Astrocyte of the spinal cord (primary cell): ENCODE data around the gene POLR3K.

ENCODE experiments used
- DNase-seq: peaks from one replicate; pipeline ENCODE4 v3.0.0; 2011; ENCODE audit warnings: low read depth, low spot score
- H3K4me3 ChIP-seq: 2 replicates; pipeline ENCODE4 v1.5.1; 2011; ENCODE audit warnings: low read depth, mild to moderate bottlenecking, low read length, moderate library complexity
- CTCF ChIP-seq: IDR thresholded peaks from 2 replicates; pipeline ENCODE4 v1.5.1; 2012; ENCODE audit warnings: low read depth, mild to moderate bottlenecking, low read length, inconsistent platforms
- in situ Hi-C: cut with HindIII; loops from 2 replicates; pipeline ENCODE4 v1.10.0; 2017; ENCODE audit warnings: low sequenced_read_pairs

The POLR3K gene

GRCh38 chr16:60929-61878, 7.8 kb upstream of the POLR3K start:
- no peak for DNase-seq
- H3K4me3 ChIP-seq: no peak overlapping the region
- in situ Hi-C loops: no loop called here
- TF ChIP-seq CTCF: no peak

- in situ Hi-C loops: no loop called here
- TF ChIP-seq CTCF: no peak
- no peak for DNase-seq
- no peak overlapping the region for H3K4me3 ChIP-seq
Measured at GRCh38 chr16:60166-60565, 6.8 kb upstream of the POLR3K start.

- in situ Hi-C loops: no loop called here
- DNase-seq: no peak
- H3K4me3 ChIP-seq: no peak overlapping the region
- no peak for TF ChIP-seq CTCF
Measured at GRCh38 chr16:59440-60059, 6.1 kb upstream of the POLR3K start.

GRCh38 chr16:58491-59439, 5.4 kb upstream of the POLR3K start:
- no peak for DNase-seq
- no peak overlapping the region for H3K4me3 ChIP-seq
- TF ChIP-seq CTCF: no peak
- in situ Hi-C loops: no loop called here

GRCh38 chr16:57711-58110, 4.3 kb upstream of the POLR3K start:
- no peak overlapping the region for H3K4me3 ChIP-seq
- in situ Hi-C loops: no loop called here
- no peak for TF ChIP-seq CTCF
- DNase-seq: no peak

GRCh38 chr16:56231-56927, 3.0 kb upstream of the POLR3K start:
- DNase-seq: no peak
- no peak for TF ChIP-seq CTCF
- no peak overlapping the region for H3K4me3 ChIP-seq
- in situ Hi-C loops: no loop called here
